Pancreas (tissue), 10 donors: Measurements from ENCODE around the gene PDZK1IP1. TPM values are rescaled to one million over a fixed set of nuclear protein-coding genes. Genes with fewer than 3 reads are reported as not detected.

Experiments used
- ATAC-seq, 4 donors: fragments of 200-7000 bp; cut with Tn5 transposase; one replicate each; pipeline versions ENCODE4 v1.8.0 to v1.9.1; 2020; ENCODE audit warnings: mild to moderate bottlenecking in 4 of 4, moderate library complexity in 4 of 4
- DNase-seq, 6 donors: peaks; one replicate each; pipeline ENCODE4 v3.0.0-alpha.2; 2020
- FAIRE-seq: peaks from 2 replicates; lab custom pipeline; 2012; peaks lifted over from hg19 to GRCh38; lab: Jason Lieb, UNC
- H3K27ac ChIP-seq, 4 donors: fragments of 200-600 bp; sonication (generic); 1 replicate in 3 of 4; 2 replicates in 1 of 4; pipeline versions ENCODE4 v1.5.0 to v1.8.0; 2020
- H3K27me3 ChIP-seq, 4 donors: fragments of 200-600 bp; one replicate each; pipeline ENCODE4 v1.8.0; 2021
- H3K36me3 ChIP-seq, 3 donors: fragments of 200-600 bp; sonication (generic) in 1 of 3; one replicate each; pipeline versions ENCODE4 v1.5.0 to v1.8.0; 2020 to 2021
- H3K4me1 ChIP-seq, 3 donors: fragments of 200-600 bp; one replicate each; pipeline ENCODE4 v1.8.0; 2021
- H3K4me3 ChIP-seq, 4 donors: fragments of 200-600 bp; sonication (generic) in 2 of 4; one replicate each; pipeline versions ENCODE4 v1.5.0 to v1.8.0; 2020 to 2021
- H3K9me3 ChIP-seq, 4 donors: fragments of 200-600 bp; one replicate each; pipeline ENCODE4 v1.8.0; 2021
- CTCF ChIP-seq, 4 donors: fragments of 200-600 bp; sonication (generic) in 3 of 4; IDR thresholded peaks; one replicate each; pipeline versions ENCODE4 v1.5.0 to v1.8.0; 2021; ENCODE audit warnings: antibody characterized with exemption in 4 of 4
- WGBS, 2 donors: extraction: QIAGEN DNeasy Blood & Tissue Kit; methylation state at CpG; one replicate each; pipeline ENCODE4 v1.1.7; 2013; 5-methylcytosine and 5-hydroxymethylcytosine counted together
- intact Hi-C, 3 donors: fragments of 100-400 bp; cut with DNase I; formaldehyde crosslinking; loops; one replicate each; pipeline versions ENCODE4 v1.11.1 to v1.14.2; 2022
- polyA plus RNA-seq, 2 donors: library from polyadenylated mRNA; stranded (reverse); fragments of 200-250 nt; gene quantifications; one replicate each; pipeline ENCODE4 v1.2.3, GENCODE V29; 2013
- total RNA-seq, 6 donors: library from RNA; stranded (reverse); fragmentation: NEBNext Ultra II Directional in 4 of 6; extraction: Animal tissue kit (Norgen Biotek cat#: 25700) in 4 of 6; gene quantifications; one replicate each; pipeline versions ENCODE4 v1.2.1 to v1.2.4, GENCODE V29; 2021 to 2023
- donor health status: healthy with polysubstance abuse.
- donor health status: DM: no; HTN: no; CAD: no; lungs with moderate emphysema.
- donor health status: DM: no; HTN: no; CAD: no.
- donor health status: control.
- donor health status: control.
- donor health status: Bipolar disorder and iron deficiency.
- donor health status: DM: yes; HTN: yes; CAD: no.
- donor health status: DM: no; HTN: no; CAD: no.
- donor health status: DM: no; HTN: no; CAD: no.
- donor health status: DM: yes; HTN: yes; CAD: no.

PDZK1IP1 gene
- total and polyA plus RNA-seq, 8 donors = 26.1 to 55.9 (median 44.1) TPM

- Histone ChIP-seq H3K4me1 (peaks cover 0 to 12% (median 6%) of the 10 kb centered on the region in 3 donors), H3K36me3 (no peaks in the 10 kb centered on the region), H3K27ac (no peak overlapping the region), H3K9me3 (no peaks in the 10 kb centered on the region), H3K27me3 (no peaks in the 10 kb centered on the region), H3K4me3 (no peak overlapping the region)
- no peak for TF ChIP-seq CTCF (IDR thresholded peaks at IDR 0.05)
- FAIRE-seq (no peak), DNase-seq (no peak), ATAC-seq (no peak)
- intact Hi-C loops = loop anchor here in 2 of 3 donors (10.0 kb wide), 4 partner anchors 83 to 543 kb away; partner anchors contain the start of gene FOXE3 (in 1 of the 2)
- WGBS, 2 donors = 75 to 92% methylated on average over 7 of the region's 7 CpGs
Measured at GRCh38 chr1:47181955-47182675, 7.7 kb downstream of the PDZK1IP1 start.

- H3K9me3 ChIP-seq = no peaks in the 10 kb centered on the region
- no peaks in the 10 kb centered on the region for H3K27me3 ChIP-seq
- TF ChIP-seq CTCF (IDR thresholded peaks at IDR 0.05) = no peak
- 60% methylated on average over 16 to 18 of the region's 18 CpGs for WGBS, 2 donors
- DNase-seq (peak in 1 of 6 donors; percentile 57), ATAC-seq (no peak), FAIRE-seq (no peak)
- intact Hi-C loops = loop anchor here in 2 of 3 donors (10.0 kb wide), 4 partner anchors 83 to 543 kb away; partner anchors contain the start of gene FOXE3 (in 1 of the 2)
- H3K4me1 ChIP-seq = peaks cover 0 to 12% (median 6%) of the 10 kb centered on the region in 3 donors
- H3K36me3 ChIP-seq = no peaks in the 10 kb centered on the region
- H3K27ac ChIP-seq = no peak overlapping the region
- H3K4me3 ChIP-seq = no peak overlapping the region
Measured at GRCh38 chr1:47181095-47181954, 8.5 kb downstream of the PDZK1IP1 start.

- Histone ChIP-seq H3K4me3 (no peak overlapping the region), H3K4me1 (peaks cover 0 to 12% (median 6%) of the 10 kb centered on the region in 3 donors), H3K9me3 (no peaks in the 10 kb centered on the region), H3K27me3 (no peaks in the 10 kb centered on the region), H3K27ac (no peak overlapping the region), H3K36me3 (no peaks in the 10 kb centered on the region)
- TF ChIP-seq CTCF (IDR thresholded peaks at IDR 0.05) = no peak
- ATAC-seq = peak in 2 of 4 donors; percentile 7 to 9
- WGBS, 2 donors = 58 to 76% methylated on average over 3 of the region's 3 CpGs
- FAIRE-seq = no peak
- intact Hi-C loops = loop anchor here in 2 of 3 donors (10.0 kb wide), 4 partner anchors 84 to 544 kb away; partner anchors contain the start of gene FOXE3 (in 1 of the 2)
- DNase-seq = peak in 1 of 6 donors; percentile 27
Measured at GRCh38 chr1:47180603-47181094, 9.2 kb downstream of the PDZK1IP1 start.

GRCh38 chr1:47179988-47180563, 9.8 kb downstream of the PDZK1IP1 start:
- peak overlapping the region in 1 of 4 donors; percentile 50 for H3K27ac ChIP-seq
- DNase-seq = no peak
- intact Hi-C loops = loop anchor here in 2 of 3 donors (10.0 kb wide), 4 partner anchors 85 to 545 kb away; partner anchors contain the start of gene FOXE3 (in 1 of the 2)
- FAIRE-seq = no peak
- no peaks in the 10 kb centered on the region for H3K9me3 ChIP-seq
- H3K4me3 ChIP-seq = peak overlapping the region in 2 of 4 donors; percentile 19 to 39
- H3K36me3 ChIP-seq = no peaks in the 10 kb centered on the region
- ATAC-seq = peak in 1 of 4 donors; percentile 4
- peaks cover 0 to 12% (median 6%) of the 10 kb centered on the region in 3 donors for H3K4me1 ChIP-seq
- no peak for TF ChIP-seq CTCF (IDR thresholded peaks at IDR 0.05)
- H3K27me3 ChIP-seq = no peaks in the 10 kb centered on the region
- WGBS, 2 donors = 54 to 56% methylated on average over 3 of the region's 3 CpGs
